PC-3 (cell line): ENCODE results near the gene HOXA10. TPM values are rescaled to one million over a fixed set of nuclear protein-coding genes. Genes with fewer than 3 reads are reported as not detected.

Source experiments
- ATAC-seq: fragments of 200-7000 bp; cut with Tn5 transposase; 2 replicates; pipeline ENCODE4 v1.9.1; 2020; ENCODE audit warnings: mild to moderate bottlenecking, moderate library complexity
- BruUV-seq: library from RNA; stranded (reverse); fragments of 400-500 nt; replicated peaks from 2 replicates; lab custom pipeline; 2021; lab: Mats Ljungman, UMichigan
- CTCF ChIA-PET: fragments of 300-600 bp; sonication (Branson Sonifier 250); formaldehyde crosslinking; loops from one replicate; lab custom pipeline; 2022; ENCODE audit warnings: antibody characterized with exemption; lab: Charles Lee
- POLR2A ChIA-PET: fragments of 300-600 bp; sonication (Branson Sonifier 250); formaldehyde crosslinking; loops from one replicate; lab custom pipeline; 2022; ENCODE audit warnings: antibody characterized with exemption; ENCODE audit not compliant: unreplicated experiment; lab: Charles Lee
- DNase-seq: peaks from one replicate; pipeline ENCODE4 v3.0.0-alpha.2; 2015
- H2AFZ ChIP-seq: fragments of 300-600 bp; sonication (generic); 2 replicates; pipeline ENCODE4 v1.6.0; 2016; ENCODE audit warnings: antibody characterized with exemption, low read length
- H3F3A ChIP-seq: fragments of 300-600 bp; sonication (generic); one replicate; pipeline ENCODE4 v1.6.0; 2017; ENCODE audit warnings: antibody characterized with exemption, low read length, control low read depth, mild to moderate bottlenecking; ENCODE audit not compliant: unreplicated experiment
- H3K27ac ChIP-seq: fragments of 300-600 bp; sonication (generic); 2 replicates; pipeline ENCODE4 v1.5.1; 2016; ENCODE audit warnings: mild to moderate bottlenecking, low read length
- H3K27me3 ChIP-seq: fragments of 300-600 bp; sonication (generic); 2 replicates; pipeline ENCODE4 v1.6.1; 2016; ENCODE audit warnings: low read length, mixed read lengths
- H3K36me3 ChIP-seq: fragments of 300-600 bp; sonication (generic); 2 replicates; pipeline ENCODE4 v1.6.1; 2016; ENCODE audit warnings: low read depth, mixed run types, low read length, mixed read lengths
- H3K4me1 ChIP-seq: fragments of 300-600 bp; sonication (generic); 2 replicates; pipeline ENCODE4 v1.5.1; 2016; ENCODE audit warnings: low read length; ENCODE audit not compliant: insufficient read depth
- H3K4me2 ChIP-seq: fragments of 300-600 bp; sonication (generic); 2 replicates; pipeline ENCODE4 v1.6.0; 2016; ENCODE audit warnings: low read length
- H3K4me3 ChIP-seq: fragments of 300-600 bp; sonication (generic); 2 replicates; pipeline ENCODE4 v1.5.1; 2016; ENCODE audit warnings: mild to moderate bottlenecking, low read length, mixed read lengths
- H3K79me2 ChIP-seq: fragments of 300-600 bp; sonication (generic); 2 replicates; pipeline ENCODE4 v1.6.1; 2017; ENCODE audit warnings: low read length, mixed read lengths
- H3K9ac ChIP-seq: fragments of 300-600 bp; sonication (generic); 2 replicates; pipeline ENCODE4 v1.6.0; 2016; ENCODE audit warnings: mild to moderate bottlenecking, low read length
- H3K9me2 ChIP-seq: fragments of 300-600 bp; sonication (generic); replicated peaks from 2 replicates; pipeline ENCODE4 v1.6.1; 2016; ENCODE audit warnings: mixed run types, low read length, mixed read lengths
- H3K9me3 ChIP-seq: fragments of 300-600 bp; sonication (generic); 2 replicates; pipeline ENCODE4 v1.6.1; 2016; ENCODE audit warnings: low read length, mixed read lengths
- H4K20me1 ChIP-seq: fragments of 300-600 bp; sonication (generic); 2 replicates; pipeline ENCODE4 v1.6.1; 2016; ENCODE audit warnings: low read length, mixed read lengths
- EZH2 ChIP-seq: fragments of 300-600 bp; sonication (generic); IDR thresholded peaks from one replicate; pipeline ENCODE4 v1.6.1; 2017; ENCODE audit warnings: antibody characterized with exemption, mild to moderate bottlenecking, low read length; ENCODE audit not compliant: unreplicated experiment
- EZH2phosphoT487 ChIP-seq: fragments of 300-600 bp; sonication (generic); IDR thresholded peaks from 2 replicates; pipeline ENCODE4 v1.6.1; 2018; ENCODE audit warnings: mild to moderate bottlenecking, antibody characterized with exemption, low read length, borderline replicate concordance
- intact Hi-C: fragments of 100-400 bp; cut with micrococcal nuclease; formaldehyde crosslinking; loops from 2 replicates; pipeline ENCODE4 v1.9.0; 2023
- total RNA-seq: library from RNA; depleted of rRNA; stranded (reverse); fragments of >200 nt; gene quantifications from 2 replicates; pipeline ENCODE4 v1.2.3, GENCODE V29; 2014
- TF ChIP-seq, protein P1 (sequence below): fragments of 300-600 bp; sonication (generic); conservative IDR thresholded peaks from 2 replicates; pipeline ENCODE4 v1.5.1; 2017; ENCODE audit warnings: antibody characterized with exemption, low read depth, mild to moderate bottlenecking, low read length

The HOXA10 gene
- total RNA-seq, 1 experiment from 2014 or later: 46.1 TPM

DNA sequence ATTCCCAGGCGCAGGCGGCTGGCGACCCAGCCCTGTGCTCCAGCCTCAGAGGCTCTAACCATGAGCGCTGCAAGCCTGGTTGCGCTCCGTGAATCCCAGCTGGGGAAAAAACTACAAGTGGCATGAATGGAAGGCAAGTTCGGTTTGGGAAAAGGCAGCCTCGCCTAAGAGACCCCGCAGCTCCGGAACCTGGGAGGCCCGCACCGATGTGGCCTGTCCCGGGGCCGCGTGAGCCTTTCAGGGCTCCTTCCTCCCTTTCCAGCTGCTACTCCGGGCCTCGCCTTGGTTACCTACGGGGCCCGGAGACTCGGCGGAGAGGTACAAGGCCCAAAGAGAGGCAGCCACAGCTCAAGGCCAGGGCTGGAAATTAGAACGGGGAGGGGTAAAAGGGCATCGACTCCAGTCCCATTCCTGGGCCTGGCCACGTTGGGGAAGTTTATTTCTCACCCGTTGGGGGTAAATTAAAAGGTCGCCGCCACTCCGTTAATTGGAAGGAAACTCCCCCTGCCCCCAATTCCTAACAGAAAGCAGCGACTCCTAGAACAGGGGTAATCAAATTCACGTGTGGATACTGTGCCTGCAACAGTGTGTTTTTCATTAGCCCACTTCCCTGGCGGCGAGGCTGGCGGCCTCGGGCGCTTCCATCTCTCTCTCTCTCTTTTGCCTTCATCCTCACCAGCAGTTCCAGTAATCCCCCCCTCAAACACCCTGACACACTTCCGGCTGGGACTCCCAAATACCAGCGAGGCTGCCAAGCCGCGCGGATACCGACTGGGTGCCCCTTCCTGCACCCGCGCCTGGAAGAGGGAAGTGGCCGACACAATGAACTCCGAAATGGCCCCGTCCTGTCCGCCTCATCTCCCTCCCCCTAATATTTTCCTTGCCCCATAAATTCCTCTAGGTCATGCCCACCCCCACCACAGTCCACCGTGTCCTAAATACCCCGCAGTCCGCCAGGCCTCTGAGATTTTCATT lies 7.3 kb downstream of the HOXA10 start:
- peak overlapping the region; percentile 97 for H3K27ac ChIP-seq

DNA sequence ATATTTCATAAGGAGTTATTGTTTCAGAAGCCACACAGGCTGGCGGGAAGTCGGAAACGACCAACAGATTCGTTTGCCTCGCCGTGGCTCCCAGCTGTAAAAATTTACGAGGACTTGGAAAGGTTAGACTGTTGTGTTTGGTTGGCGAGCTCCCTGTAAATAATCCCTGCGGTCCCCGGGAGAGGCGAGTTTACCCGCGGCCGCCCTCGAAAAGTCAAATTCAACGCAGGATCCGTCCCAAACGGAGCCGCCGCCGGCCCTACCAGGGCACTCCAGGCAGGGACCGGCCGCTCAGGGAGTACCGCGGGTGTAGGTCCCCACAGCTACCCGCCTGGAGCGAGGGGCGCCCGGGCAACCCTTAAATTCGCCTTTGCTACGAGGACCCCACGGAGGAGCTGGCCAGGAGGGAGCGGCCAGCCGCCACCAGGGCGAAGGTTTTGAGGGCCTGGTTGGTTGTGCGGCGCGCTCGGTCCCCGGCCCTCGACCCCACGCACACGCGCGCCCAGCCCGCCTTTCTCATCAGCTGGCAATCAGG lies 8.1 kb downstream of the HOXA10 start:
- Histone ChIP-seq H3K4me1 (peaks cover 11% of the 10 kb centered on the region), H3K36me3 (peaks cover 26% of the 10 kb centered on the region), H3K9me2 (no peaks in the 10 kb centered on the region), H3K4me3 (peak overlapping the region; percentile 84), H3K9ac (peak overlapping the region; percentile 90), H2AFZ (peak overlapping the region; percentile 65), H3K79me2 (peaks cover 95% of the 10 kb centered on the region), H4K20me1 (peaks cover 20% of the 10 kb centered on the region), H3K9me3 (no peaks in the 10 kb centered on the region), H3F3A (peaks cover 5% of the 10 kb centered on the region), H3K4me2 (peak overlapping the region; percentile 93), H3K27me3 (no peaks in the 10 kb centered on the region), H3K27ac (peak overlapping the region; percentile 97)
- BruUV-seq: TSS peak; percentile 23
- ATAC-seq (peak; percentile 2; the same call in 1 of the 2 replicates), DNase-seq (peak; percentile 67)
- ChIA-PET CTCF (no interaction called here), POLR2A (interaction anchor here (0.6 to 1.2 kb wide), 9 partner anchors 10 to 755 kb away, joined by 3 to 5 read pairs (median 3); no protein-coding TSS in a partner anchor)
- no peak for TF ChIP-seq EZH2phosphoT487
- TF ChIP-seq EZH2: no peak
- TF ChIP-seq, protein P1, sequence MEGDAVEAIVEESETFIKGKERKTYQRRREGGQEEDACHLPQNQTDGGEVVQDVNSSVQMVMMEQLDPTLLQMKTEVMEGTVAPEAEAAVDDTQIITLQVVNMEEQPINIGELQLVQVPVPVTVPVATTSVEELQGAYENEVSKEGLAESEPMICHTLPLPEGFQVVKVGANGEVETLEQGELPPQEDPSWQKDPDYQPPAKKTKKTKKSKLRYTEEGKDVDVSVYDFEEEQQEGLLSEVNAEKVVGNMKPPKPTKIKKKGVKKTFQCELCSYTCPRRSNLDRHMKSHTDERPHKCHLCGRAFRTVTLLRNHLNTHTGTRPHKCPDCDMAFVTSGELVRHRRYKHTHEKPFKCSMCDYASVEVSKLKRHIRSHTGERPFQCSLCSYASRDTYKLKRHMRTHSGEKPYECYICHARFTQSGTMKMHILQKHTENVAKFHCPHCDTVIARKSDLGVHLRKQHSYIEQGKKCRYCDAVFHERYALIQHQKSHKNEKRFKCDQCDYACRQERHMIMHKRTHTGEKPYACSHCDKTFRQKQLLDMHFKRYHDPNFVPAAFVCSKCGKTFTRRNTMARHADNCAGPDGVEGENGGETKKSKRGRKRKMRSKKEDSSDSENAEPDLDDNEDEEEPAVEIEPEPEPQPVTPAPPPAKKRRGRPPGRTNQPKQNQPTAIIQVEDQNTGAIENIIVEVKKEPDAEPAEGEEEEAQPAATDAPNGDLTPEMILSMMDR: no peak
- intact Hi-C loops: loop anchor here (1.0 to 5.0 kb wide), 5 partner anchors 9 to 1009 kb away; partner anchors contain the start of genes CBX3, HNRNPA2B1 and HOXA13

More for the DNA sequence above, 7.3 kb downstream of the HOXA10 start:
- peak overlapping the region; percentile 93 for H3K4me2 ChIP-seq
- DNase-seq (peak; percentile 85), ATAC-seq (peak; percentile 2; the same call in 1 of the 2 replicates)
- peaks cover 20% of the 10 kb centered on the region for H4K20me1 ChIP-seq
- H3K36me3 ChIP-seq: peaks cover 26% of the 10 kb centered on the region
- H3K9me3 ChIP-seq: no peaks in the 10 kb centered on the region
- TF ChIP-seq EZH2phosphoT487 (no peak), EZH2 (no peak)
- TF ChIP-seq, protein P1: no peak
- no peaks in the 10 kb centered on the region for H3K9me2 ChIP-seq
- no TSS peak for BruUV-seq
- peak overlapping the region; percentile 90 for H3K9ac ChIP-seq
- H3K4me1 ChIP-seq: peaks cover 11% of the 10 kb centered on the region
- peak overlapping the region; percentile 84 for H3K4me3 ChIP-seq
- intact Hi-C loops: loop anchor here (5.0 kb wide), 3 partner anchors 35 to 1010 kb away; partner anchors contain the start of genes CBX3, HNRNPA2B1 and HOXA13
- no peaks in the 10 kb centered on the region for H3K27me3 ChIP-seq
- H3K79me2 ChIP-seq: peaks cover 100% of the 10 kb centered on the region
- H2AFZ ChIP-seq: no peak overlapping the region
- peaks cover 5% of the 10 kb centered on the region for H3F3A ChIP-seq
- ChIA-PET POLR2A (interaction anchor here (0.6 to 1.2 kb wide), 5 partner anchors 9 to 459 kb away, joined by 3 to 5 read pairs (median 3); no protein-coding TSS in a partner anchor), CTCF (no interaction called here)
